Spleen (tissue), 11 donors: ENCODE data around the gene ENTPD8. TPM values are rescaled to one million over a fixed set of nuclear protein-coding genes. Genes with fewer than 3 reads are reported as not detected.

ENCODE experiments used
- DNase-seq: peaks from one replicate; pipeline ENCODE4 v3.0.0-alpha.2; 2020
- H3K27ac ChIP-seq, 8 donors: fragments of 200-600 bp; sonication (generic) in 7 of 8; 1 replicate in 4 of 8; 2 replicates in 4 of 8; pipeline versions ENCODE4 v1.5.0 to v1.8.0; 2016 to 2021; ENCODE audit warnings: inconsistent platforms in 4 of 8, mild to moderate bottlenecking in 4 of 8, moderate library complexity in 1 of 8
- H3K27me3 ChIP-seq, 7 donors: fragments of 200-600 bp; sonication (generic) in 6 of 7; replicated peaks in 1 of 7; 1 replicate in 4 of 7; 2 replicates in 3 of 7; pipeline versions ENCODE4 v1.5.0 to v1.8.0; 2016 to 2021; ENCODE audit warnings: inconsistent platforms in 3 of 7, mild to moderate bottlenecking in 1 of 7
- H3K36me3 ChIP-seq, 6 donors: fragments of 200-600 bp; sonication (generic) in 5 of 6; 1 replicate in 4 of 6; 2 replicates in 2 of 6; pipeline versions ENCODE4 v1.5.0 to v1.8.0; 2016 to 2021; ENCODE audit warnings: inconsistent platforms in 2 of 6
- H3K4me1 ChIP-seq, 6 donors: fragments of 200-600 bp; sonication (generic) in 5 of 6; 1 replicate in 3 of 6; 2 replicates in 3 of 6; pipeline versions ENCODE4 v1.5.0 to v1.8.0; 2016 to 2021; ENCODE audit warnings: inconsistent platforms in 3 of 6
- H3K4me3 ChIP-seq, 8 donors: fragments of 200-600 bp; sonication (generic) in 7 of 8; 1 replicate in 4 of 8; 2 replicates in 4 of 8; pipeline versions ENCODE4 v1.5.0 to v1.8.0; 2016 to 2021; ENCODE audit warnings: inconsistent platforms in 4 of 8, mild to moderate bottlenecking in 4 of 8, moderate library complexity in 2 of 8
- H3K9me3 ChIP-seq, 8 donors: fragments of 200-600 bp; sonication (generic) in 7 of 8; 1 replicate in 4 of 8; 2 replicates in 4 of 8; pipeline versions ENCODE4 v1.5.0 to v1.8.0; 2016 to 2021; ENCODE audit warnings: inconsistent platforms in 4 of 8
- CTCF ChIP-seq, 11 experiments: fragments of 200-600 bp in 7 of 11; fragments of 450-650 bp in 4 of 11; sonication (generic) in 4 of 11; IDR thresholded peaks in 8 of 11; conservative IDR thresholded peaks in 3 of 11; 1 replicate in 7 of 11; 2 replicates in 4 of 11; pipeline versions ENCODE4 v1.4.0 to v1.8.0; 2016 to 2021; ENCODE audit warnings: antibody characterized with exemption in 11 of 11, inconsistent platforms in 4 of 11, mild to moderate bottlenecking in 1 of 11
- POLR2A ChIP-seq, 3 donors: fragments of 450-650 bp; IDR thresholded peaks; one replicate each; pipeline ENCODE4 v1.5.1; 2017; ENCODE audit warnings: antibody characterized with exemption in 3 of 3, mild to moderate bottlenecking in 1 of 3
- POLR2AphosphoS5 ChIP-seq, 3 donors: sonication (generic); formaldehyde crosslinking; IDR thresholded peaks; one replicate each; pipeline ENCODE4 v1.5.1; 2017; ENCODE audit warnings: antibody characterized with exemption in 3 of 3
- WGBS, 5 donors: extraction: QIAGEN DNeasy Blood & Tissue Kit in 3 of 5; methylation state at CpG; one replicate each; pipeline versions ENCODE4 v1.1.5 to v1.1.7; 2013 to 2018; 5-methylcytosine and 5-hydroxymethylcytosine counted together
- intact Hi-C: fragments of 100-400 bp; cut with DNase I; formaldehyde crosslinking; loops from one replicate; pipeline ENCODE4 v1.15.0; 2023; ENCODE audit warnings: low total_unique reads
- polyA plus RNA-seq, 3 donors: library from polyadenylated mRNA; stranded (reverse); fragments of 200-250 nt; gene quantifications; one replicate each; pipeline ENCODE4 v1.2.1, GENCODE V29; 2013
- total RNA-seq, 7 donors: library from RNA; depleted of rRNA in 3 of 7; stranded (reverse); fragments of >200 nt in 3 of 7; fragmentation: NEBNext Ultra II Directional in 4 of 7; extraction: Animal tissue kit (Norgen Biotek cat#: 25700) in 4 of 7; gene quantifications; one replicate each; pipeline versions ENCODE4 v1.1.0 to v1.2.1, GENCODE V29; 2016 to 2021
- donor health status: healthy with polysubstance abuse.
- donor health status: DM: no; HTN: no; CAD: no; lungs with moderate emphysema.
- donor health status: DM: no; HTN: no; CAD: no.
- donor health status: Bipolar disorder and iron deficiency.
- donor health status: healthy.
- donor health status: DM: no; HTN: no; CAD: no.
- donor health status: DM: yes; HTN: yes; CAD: no.

The ENTPD8 gene
- total and polyA plus RNA-seq, 10 donors: 0.07 to 0.37 (median 0.18) TPM; not detected in 4

- peaks cover 29 to 78% (median 58%) of the 10 kb centered on the region in 6 donors for H3K4me1 ChIP-seq
Measured at GRCh38 chr9:137455359-137455991, 14.3 kb upstream of the ENTPD8 start.

GRCh38 chr9:137454597-137455358 is 13.6 kb upstream of the ENTPD8 start:
- H3K4me3 ChIP-seq: peak overlapping the region; percentile 16 to 71 (median 43)
- peak; percentile 84 for DNase-seq
- peak in 2 of 3 donors; percentile 23 to 64 for TF ChIP-seq POLR2AphosphoS5 (IDR thresholded peaks at IDR 0.05)
- TF ChIP-seq CTCF (IDR thresholded peaks at IDR 0.05 in 8 of 11, conservative IDR thresholded peaks at IDR 0.05 in 3 of 11): no peak
- peak overlapping the region; percentile 27 to 88 (median 80) for H3K27ac ChIP-seq
- H3K36me3 ChIP-seq: peaks cover 0 to 39% (median 0%) of the 10 kb centered on the region in 6 donors
- intact Hi-C loops: no loop called here
- H3K4me1 ChIP-seq: peaks cover 26 to 75% (median 51%) of the 10 kb centered on the region in 6 donors
- H3K9me3 ChIP-seq: no peaks in the 10 kb centered on the region
- 52 to 70% (median 63%) methylated on average over 25 to 30 of the region's 30 CpGs for WGBS, 5 donors
- H3K27me3 ChIP-seq: peaks cover 0 to 9% (median 0%) of the 10 kb centered on the region in 7 donors

More at GRCh38 chr9:137455359-137455991, 14.3 kb upstream of the ENTPD8 start:
- peaks cover 0 to 9% (median 0%) of the 10 kb centered on the region in 7 donors for H3K27me3 ChIP-seq
- intact Hi-C loops: no loop called here
- H3K36me3 ChIP-seq: peaks cover 0 to 37% (median 0%) of the 10 kb centered on the region in 6 donors
- H3K27ac ChIP-seq: peak overlapping the region in 6 of 8 donors; percentile 27 to 88 (median 86)
- TF ChIP-seq POLR2A (IDR thresholded peaks at IDR 0.05) (no peak), CTCF (IDR thresholded peaks at IDR 0.05 in 8 of 11, conservative IDR thresholded peaks at IDR 0.05 in 3 of 11) (no peak), POLR2AphosphoS5 (IDR thresholded peaks at IDR 0.05) (peak in 1 of 3 donors; percentile 33)
- no peaks in the 10 kb centered on the region for H3K9me3 ChIP-seq
- peak; percentile 80 for DNase-seq
- 73 to 92% (median 89%) methylated on average over 7 to 18 of the region's 18 CpGs for WGBS, 5 donors
- no peak overlapping the region for H3K4me3 ChIP-seq

- Histone ChIP-seq H3K27me3 (peaks cover 0 to 9% (median 0%) of the 10 kb centered on the region in 7 donors), H3K36me3 (peaks cover 0 to 45% (median 3%) of the 10 kb centered on the region in 6 donors), H3K4me3 (peak overlapping the region; percentile 16 to 71 (median 43)), H3K9me3 (no peaks in the 10 kb centered on the region), H3K4me1 (peaks cover 20 to 70% (median 46%) of the 10 kb centered on the region in 6 donors), H3K27ac (peak overlapping the region; percentile 27 to 88 (median 80))
- intact Hi-C loops: no loop called here
- TF ChIP-seq POLR2A (IDR thresholded peaks at IDR 0.05): peak in 1 of 3 donors; percentile 28
- peak in 1 of 3 donors; percentile 77 for TF ChIP-seq POLR2AphosphoS5 (IDR thresholded peaks at IDR 0.05)
- TF ChIP-seq CTCF (IDR thresholded peaks at IDR 0.05 in 8 of 11, conservative IDR thresholded peaks at IDR 0.05 in 3 of 11): peak in 1 of 11 experiments; percentile 23
- peak; percentile 92 for DNase-seq
- 7 to 17% (median 11%) methylated on average over 15 to 22 of the region's 24 CpGs; no CpG with 5 or more reads in 1 of the 5 donors for WGBS, 5 donors
Measured at GRCh38 chr9:137454145-137454596, 13.0 kb upstream of the ENTPD8 start.
